Measurements from ENCODE around the gene LIPJ.
A peak's percentile ranks its signal among the peaks of the same experiment; 100 is the strongest.

Gene LIPJ

DNA sequence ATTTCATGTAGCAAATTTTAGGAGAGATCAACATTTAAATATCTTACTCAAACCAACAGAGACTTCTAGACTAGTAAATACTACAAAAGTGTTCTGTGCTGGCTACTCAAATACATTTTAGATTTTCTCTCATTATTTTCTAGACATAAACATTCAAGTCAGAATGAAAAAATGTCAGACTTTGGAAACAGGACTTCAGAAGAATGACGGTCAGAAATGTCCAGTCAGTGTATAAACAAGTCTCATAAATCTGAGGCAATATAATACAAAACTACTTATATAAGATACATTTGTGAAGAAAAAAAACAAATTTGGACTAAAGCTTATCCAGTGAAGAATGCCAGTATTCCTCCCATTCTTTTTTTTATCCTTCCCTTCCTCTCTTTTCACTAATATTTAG lies 29.3 kb upstream of the LIPJ start:
- Histone ChIP-seq H3K4me3 (ENCODE audit: low read length) (no peak overlapping the region), H3K9me2 (replicated peaks; ENCODE audit: control insufficient read depth, low read length) (no peaks in the 10 kb centered on the region), H3K36me3 (ENCODE audit: control insufficient read depth, low read length) (no peaks in the 10 kb centered on the region), H3K4me1 (ENCODE audit: control insufficient read depth, low read length) (no peaks in the 10 kb centered on the region), H3K27me3 (ENCODE audit: control insufficient read depth, low read length) (no peaks in the 10 kb centered on the region), H3K79me2 (ENCODE audit: control insufficient read depth, low read length) (no peaks in the 10 kb centered on the region), H3F3A (ENCODE audit: control insufficient read depth, insufficient read depth) (no peaks in the 10 kb centered on the region), H4K20me1 (ENCODE audit: control insufficient read depth, insufficient read depth, low read depth, low read length) (no peaks in the 10 kb centered on the region), H3K27ac (ENCODE audit: low read depth, low read length) (no peak overlapping the region), H3K9me3 (ENCODE audit: control insufficient read depth, insufficient read depth, low read length) (no peaks in the 10 kb centered on the region), H3K4me2 (ENCODE audit: low read length) (no peak overlapping the region)
- TF ChIP-seq CTCF (IDR thresholded peaks at IDR 0.05; ENCODE audit: low read depth, low read length, poor library complexity, severe bottlenecking), result no peak
- TF ChIP-seq EZH2phosphoT487 (IDR thresholded peaks at IDR 0.05; ENCODE audit: borderline replicate concordance, low read length), result no peak

GRCh38 chr10:88557658-88558057 lies 28.9 kb upstream of the LIPJ start:
- no peak for TF ChIP-seq CTCF (IDR thresholded peaks at IDR 0.05; ENCODE audit: low read depth, low read length, poor library complexity, severe bottlenecking)
- TF ChIP-seq EZH2phosphoT487 (IDR thresholded peaks at IDR 0.05; ENCODE audit: borderline replicate concordance, low read length), result no peak
- no peaks in the 10 kb centered on the region for H3K79me2 ChIP-seq (ENCODE audit: control insufficient read depth, low read length)
- no peaks in the 10 kb centered on the region for H3K9me2 ChIP-seq (replicated peaks; ENCODE audit: control insufficient read depth, low read length)
- H3K4me2 ChIP-seq (ENCODE audit: low read length), result no peak overlapping the region
- no peak overlapping the region for H3K4me3 ChIP-seq (ENCODE audit: low read length)
- no peaks in the 10 kb centered on the region for H3K9me3 ChIP-seq (ENCODE audit: control insufficient read depth, insufficient read depth, low read length)
- H3F3A ChIP-seq (ENCODE audit: control insufficient read depth, insufficient read depth), result no peaks in the 10 kb centered on the region
- no peak overlapping the region for H3K27ac ChIP-seq (ENCODE audit: low read depth, low read length)
- H3K36me3 ChIP-seq (ENCODE audit: control insufficient read depth, low read length), result no peaks in the 10 kb centered on the region
- H3K27me3 ChIP-seq (ENCODE audit: control insufficient read depth, low read length), result no peaks in the 10 kb centered on the region
- no peaks in the 10 kb centered on the region for H4K20me1 ChIP-seq (ENCODE audit: control insufficient read depth, insufficient read depth, low read depth, low read length)
- no peaks in the 10 kb centered on the region for H3K4me1 ChIP-seq (ENCODE audit: control insufficient read depth, low read length)

DNA sequence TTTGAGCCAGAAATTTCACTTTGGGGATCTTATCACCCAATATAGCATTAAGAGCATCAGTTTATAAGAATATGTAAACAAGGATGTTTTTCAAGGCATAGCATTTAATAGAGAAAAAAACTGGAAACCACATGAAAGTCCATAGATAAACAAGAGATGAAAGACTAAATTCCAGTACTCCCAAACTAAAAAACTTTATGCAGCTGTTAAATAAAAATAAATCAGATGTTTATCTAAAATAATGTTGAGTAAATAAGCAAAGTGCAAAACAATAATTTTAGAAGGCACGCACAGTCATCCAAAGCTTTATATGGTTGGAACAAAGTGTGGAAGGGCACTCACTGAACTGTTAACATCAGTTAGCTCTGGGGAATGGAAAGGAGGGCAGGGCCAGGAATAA lies 24.4 kb upstream of the LIPJ start:
- Histone ChIP-seq H3K27me3 (ENCODE audit: control insufficient read depth, low read length) (0 out of 2 replicates have a peak, but pooled peaks cover 2% of the 10 kb centered on the region), H3K4me1 (ENCODE audit: control insufficient read depth, low read length) (no peaks in the 10 kb centered on the region), H3K36me3 (ENCODE audit: control insufficient read depth, low read length) (no peaks in the 10 kb centered on the region), H3K27ac (ENCODE audit: low read depth, low read length) (no peak overlapping the region), H4K20me1 (ENCODE audit: control insufficient read depth, insufficient read depth, low read depth, low read length) (no peaks in the 10 kb centered on the region), H3K9me3 (ENCODE audit: control insufficient read depth, insufficient read depth, low read length) (no peaks in the 10 kb centered on the region), H3K79me2 (ENCODE audit: control insufficient read depth, low read length) (no peaks in the 10 kb centered on the region), H3F3A (ENCODE audit: control insufficient read depth, insufficient read depth) (no peaks in the 10 kb centered on the region), H3K4me3 (ENCODE audit: low read length) (no peak overlapping the region), H3K4me2 (ENCODE audit: low read length) (no peak overlapping the region), H3K9me2 (replicated peaks; ENCODE audit: control insufficient read depth, low read length) (no peaks in the 10 kb centered on the region)
- TF ChIP-seq CTCF (IDR thresholded peaks at IDR 0.05; ENCODE audit: low read depth, low read length, poor library complexity, severe bottlenecking) (no peak), EZH2phosphoT487 (IDR thresholded peaks at IDR 0.05; ENCODE audit: borderline replicate concordance, low read length) (no peak)

- no peaks in the 10 kb centered on the region for H3K79me2 ChIP-seq (ENCODE audit: control insufficient read depth, low read length)
- no peaks in the 10 kb centered on the region for H3K9me2 ChIP-seq (replicated peaks; ENCODE audit: control insufficient read depth, low read length)
- no peak overlapping the region for H3K27ac ChIP-seq (ENCODE audit: low read depth, low read length)
- no peak overlapping the region for H3K4me3 ChIP-seq (ENCODE audit: low read length)
- no peaks in the 10 kb centered on the region for H3K9me3 ChIP-seq (ENCODE audit: control insufficient read depth, insufficient read depth, low read length)
- H3K36me3 ChIP-seq (ENCODE audit: control insufficient read depth, low read length), result no peaks in the 10 kb centered on the region
- TF ChIP-seq CTCF (IDR thresholded peaks at IDR 0.05; ENCODE audit: low read depth, low read length, poor library complexity, severe bottlenecking) (peak; percentile 63), EZH2phosphoT487 (IDR thresholded peaks at IDR 0.05; ENCODE audit: borderline replicate concordance, low read length) (no peak)
- H3K4me2 ChIP-seq (ENCODE audit: low read length), result peak overlapping the region; percentile 20
- H4K20me1 ChIP-seq (ENCODE audit: control insufficient read depth, insufficient read depth, low read depth, low read length), result no peaks in the 10 kb centered on the region
- H3F3A ChIP-seq (ENCODE audit: control insufficient read depth, insufficient read depth), result no peaks in the 10 kb centered on the region
- no peaks in the 10 kb centered on the region for H3K4me1 ChIP-seq (ENCODE audit: control insufficient read depth, low read length)
- 0 out of 2 replicates have a peak, but pooled peaks cover 2% of the 10 kb centered on the region for H3K27me3 ChIP-seq (ENCODE audit: control insufficient read depth, low read length)
These were observed 21.5 kb upstream of the LIPJ start for GRCh38 chr10:88565072-88565471.
